IMR-90 (cell line): ENCODE results near the gene VPS33A.

Experiments used
- BHLHE40 ChIP-seq: fragments of 150-350 bp; IDR thresholded peaks from 2 replicates; pipeline ENCODE4 v1.6.1; 2016; ENCODE audit warnings: mild to moderate bottlenecking, low read depth, low read length
- CEBPB ChIP-seq: IDR thresholded peaks from 2 replicates; pipeline ENCODE4 v1.6.1; 2012; ENCODE audit warnings: low read depth, low read length, improper control_type of control experiment
- FOS ChIP-seq: fragments of 150-350 bp; IDR thresholded peaks from 2 replicates; pipeline ENCODE4 v1.6.1; 2016; ENCODE audit warnings: low read depth, low read length
- MAFK ChIP-seq: IDR thresholded peaks from 2 replicates; pipeline ENCODE4 v1.6.1; 2012; ENCODE audit warnings: low read depth, low read length, improper control_type of control experiment
- MXI1 ChIP-seq: IDR thresholded peaks from 2 replicates; pipeline ENCODE4 v1.6.1; 2012; ENCODE audit warnings: low read depth, mild to moderate bottlenecking, low read length, moderate library complexity, borderline replicate concordance
- POLR2A ChIP-seq: IDR thresholded peaks from 2 replicates; pipeline ENCODE4 v1.6.1; 2012; ENCODE audit warnings: mild to moderate bottlenecking, low read depth, low read length
- RAD21 ChIP-seq: IDR thresholded peaks from 2 replicates; pipeline ENCODE4 v1.6.1; 2012; ENCODE audit warnings: low read length, improper control_type of control experiment
- RFX5 ChIP-seq: IDR thresholded peaks from 2 replicates; pipeline ENCODE4 v1.8.0; 2012; ENCODE audit warnings: low read depth, mild to moderate bottlenecking, low read length, moderate library complexity
- SMC3 ChIP-seq: fragments of 150-350 bp; IDR thresholded peaks from 2 replicates; pipeline ENCODE4 v1.6.1; 2016; ENCODE audit warnings: low read depth, mild to moderate bottlenecking, antibody characterized with exemption, low read length, moderate library complexity
- TF ChIP-seq, protein P1 (sequence below): conservative IDR thresholded peaks from 2 replicates; pipeline ENCODE4 v1.5.1; 2012; ENCODE audit warnings: mild to moderate bottlenecking, low read depth, low read length, improper control_type of control experiment
- TF ChIP-seq, protein P2 (sequence below): fragments of 150-350 bp; IDR thresholded peaks from 2 replicates; pipeline ENCODE4 v1.6.1; 2017; ENCODE audit warnings: mild to moderate bottlenecking, antibody characterized with exemption, low read length, low read depth
- TF ChIP-seq, protein P3 (sequence below): fragments of 150-350 bp; IDR thresholded peaks from 2 replicates; pipeline ENCODE4 v1.6.1; 2016; ENCODE audit warnings: low read depth, mild to moderate bottlenecking, low read length, moderate library complexity, borderline replicate concordance

DNA sequence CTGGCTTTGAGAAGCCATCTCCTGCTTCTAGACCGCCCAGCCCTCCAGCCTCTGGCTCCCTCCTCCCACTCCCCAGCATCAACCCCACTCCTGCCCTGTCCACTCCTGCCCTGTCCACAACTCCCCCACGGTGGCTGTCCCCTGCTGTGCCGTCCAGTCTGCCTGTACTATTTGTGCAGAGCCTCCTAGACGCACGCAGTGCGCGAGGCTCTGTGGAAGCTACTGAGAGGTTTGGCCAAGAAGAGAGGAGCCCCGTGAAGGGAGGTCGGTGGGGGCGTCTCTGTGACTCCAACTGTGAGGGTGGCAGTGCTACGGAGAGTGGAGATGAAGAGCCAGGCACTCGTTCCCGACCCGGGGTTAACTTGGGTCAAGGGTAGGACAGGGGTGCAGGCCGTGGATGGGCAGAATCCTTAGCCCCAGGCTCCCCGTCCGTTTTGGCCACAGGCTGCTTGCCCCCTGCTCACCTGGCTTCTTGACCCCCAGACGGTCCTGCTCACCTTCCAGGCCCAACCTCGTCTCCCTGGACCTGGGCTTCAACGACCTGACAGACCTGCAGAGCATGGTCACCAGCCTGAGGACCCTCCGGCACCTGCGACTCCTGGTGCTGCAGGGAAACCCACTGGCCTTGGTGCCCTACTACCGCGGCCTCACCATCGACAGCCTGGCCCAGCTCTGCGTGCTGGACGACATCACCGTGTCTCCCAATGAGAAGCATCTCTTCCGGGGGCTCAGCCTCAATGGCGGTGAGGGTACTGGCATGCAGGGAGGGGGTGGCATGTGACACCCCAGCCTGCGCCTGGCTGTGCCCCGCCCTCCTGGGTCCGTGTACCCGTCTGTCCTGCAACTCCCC is 76.4 kb downstream of the VPS33A start:
- TF ChIP-seq, protein P1, sequence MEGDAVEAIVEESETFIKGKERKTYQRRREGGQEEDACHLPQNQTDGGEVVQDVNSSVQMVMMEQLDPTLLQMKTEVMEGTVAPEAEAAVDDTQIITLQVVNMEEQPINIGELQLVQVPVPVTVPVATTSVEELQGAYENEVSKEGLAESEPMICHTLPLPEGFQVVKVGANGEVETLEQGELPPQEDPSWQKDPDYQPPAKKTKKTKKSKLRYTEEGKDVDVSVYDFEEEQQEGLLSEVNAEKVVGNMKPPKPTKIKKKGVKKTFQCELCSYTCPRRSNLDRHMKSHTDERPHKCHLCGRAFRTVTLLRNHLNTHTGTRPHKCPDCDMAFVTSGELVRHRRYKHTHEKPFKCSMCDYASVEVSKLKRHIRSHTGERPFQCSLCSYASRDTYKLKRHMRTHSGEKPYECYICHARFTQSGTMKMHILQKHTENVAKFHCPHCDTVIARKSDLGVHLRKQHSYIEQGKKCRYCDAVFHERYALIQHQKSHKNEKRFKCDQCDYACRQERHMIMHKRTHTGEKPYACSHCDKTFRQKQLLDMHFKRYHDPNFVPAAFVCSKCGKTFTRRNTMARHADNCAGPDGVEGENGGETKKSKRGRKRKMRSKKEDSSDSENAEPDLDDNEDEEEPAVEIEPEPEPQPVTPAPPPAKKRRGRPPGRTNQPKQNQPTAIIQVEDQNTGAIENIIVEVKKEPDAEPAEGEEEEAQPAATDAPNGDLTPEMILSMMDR = no peak
- TF ChIP-seq POLR2A (no peak), MXI1 (no peak), RAD21 (no peak), FOS (no peak), SMC3 (no peak), BHLHE40 (no peak), RFX5 (no peak), CEBPB (no peak), MAFK (no peak)
- TF ChIP-seq, protein P2, sequence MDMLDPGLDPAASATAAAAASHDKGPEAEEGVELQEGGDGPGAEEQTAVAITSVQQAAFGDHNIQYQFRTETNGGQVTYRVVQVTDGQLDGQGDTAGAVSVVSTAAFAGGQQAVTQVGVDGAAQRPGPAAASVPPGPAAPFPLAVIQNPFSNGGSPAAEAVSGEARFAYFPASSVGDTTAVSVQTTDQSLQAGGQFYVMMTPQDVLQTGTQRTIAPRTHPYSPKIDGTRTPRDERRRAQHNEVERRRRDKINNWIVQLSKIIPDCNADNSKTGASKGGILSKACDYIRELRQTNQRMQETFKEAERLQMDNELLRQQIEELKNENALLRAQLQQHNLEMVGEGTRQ = no peak
- TF ChIP-seq, protein P3, sequence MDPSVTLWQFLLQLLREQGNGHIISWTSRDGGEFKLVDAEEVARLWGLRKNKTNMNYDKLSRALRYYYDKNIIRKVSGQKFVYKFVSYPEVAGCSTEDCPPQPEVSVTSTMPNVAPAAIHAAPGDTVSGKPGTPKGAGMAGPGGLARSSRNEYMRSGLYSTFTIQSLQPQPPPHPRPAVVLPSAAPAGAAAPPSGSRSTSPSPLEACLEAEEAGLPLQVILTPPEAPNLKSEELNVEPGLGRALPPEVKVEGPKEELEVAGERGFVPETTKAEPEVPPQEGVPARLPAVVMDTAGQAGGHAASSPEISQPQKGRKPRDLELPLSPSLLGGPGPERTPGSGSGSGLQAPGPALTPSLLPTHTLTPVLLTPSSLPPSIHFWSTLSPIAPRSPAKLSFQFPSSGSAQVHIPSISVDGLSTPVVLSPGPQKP = no peak
